GM18861 (cell line): Measurements from ENCODE around the gene MINDY1.

Experiments
- ATAC-seq: cut with Tn5 transposase; IDR thresholded peaks from one replicate; pipeline ENCODE4 v1.9.1; 2021; ENCODE audit not compliant: unreplicated experiment

The MINDY1 gene

DNA sequence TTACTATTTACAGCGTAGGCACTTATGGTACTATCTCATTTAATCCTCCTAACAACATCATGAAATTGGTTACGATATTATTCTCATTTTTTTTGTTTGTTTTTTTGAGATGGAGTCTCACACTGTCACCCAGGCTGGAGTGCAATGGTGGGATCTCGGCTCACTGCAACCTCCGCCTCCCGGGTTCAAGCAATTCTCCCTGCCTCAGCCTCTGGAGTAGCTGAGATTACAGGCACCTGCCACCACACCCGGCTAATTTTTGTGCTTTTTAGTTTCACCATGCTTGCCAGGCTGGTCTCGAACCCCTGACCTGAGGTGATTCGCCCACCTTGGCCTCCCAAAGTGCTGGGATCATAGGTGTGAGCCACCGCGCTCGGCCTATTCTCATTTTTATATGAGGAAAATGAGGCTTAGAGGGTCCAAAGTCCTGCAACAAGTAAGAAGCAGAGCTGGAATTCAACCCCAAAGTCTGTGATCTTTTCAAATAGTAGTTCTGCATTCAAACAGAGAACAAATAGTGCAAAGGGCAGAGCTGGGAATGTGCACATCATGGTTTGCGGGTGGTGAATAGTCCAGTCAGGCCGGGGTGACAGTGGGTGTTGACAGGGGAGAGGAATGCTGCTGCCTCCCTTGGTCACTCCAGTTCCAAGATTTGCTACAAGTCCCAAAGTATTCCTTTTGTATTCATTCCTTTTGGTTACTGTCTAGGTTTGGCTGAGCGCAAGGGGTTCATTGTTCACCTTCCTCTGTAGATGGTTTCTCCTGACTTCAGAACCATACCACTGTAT is 6.2 kb upstream of the MINDY1 start:
- no peak for ATAC-seq

DNA sequence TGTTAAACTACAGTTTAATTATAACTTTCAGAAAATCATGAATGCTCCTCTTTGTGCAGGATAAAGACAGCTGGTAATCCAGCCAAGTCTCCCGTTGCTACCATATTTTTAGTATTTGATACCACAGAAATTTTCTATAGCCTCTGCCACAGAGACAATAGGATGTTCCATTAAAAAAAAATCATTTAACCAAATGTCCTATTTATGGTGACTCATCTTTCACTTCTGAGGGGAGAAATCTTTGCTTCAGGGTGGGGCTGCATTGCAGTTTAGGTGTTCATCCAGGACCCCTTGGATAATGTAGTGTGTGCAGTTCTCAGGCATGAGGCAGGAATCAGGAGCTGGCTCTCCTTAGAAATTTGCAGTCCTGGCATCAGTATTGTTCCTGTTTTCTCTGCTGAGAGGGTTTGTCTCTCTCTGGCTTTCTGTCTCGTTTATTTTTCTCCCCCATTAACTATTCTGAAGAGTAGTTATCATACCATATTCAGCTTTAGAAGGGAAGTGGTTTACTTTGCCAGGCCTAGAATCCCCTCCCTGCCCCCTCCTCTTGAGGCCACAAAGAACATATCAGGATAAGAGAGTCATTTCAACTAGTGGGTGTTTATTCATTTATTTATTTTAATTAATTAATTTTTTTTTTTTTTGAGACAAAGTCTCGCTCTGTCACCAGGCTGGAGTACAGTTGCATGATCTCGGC is 4.6 kb upstream of the MINDY1 start:
- no peak for ATAC-seq

- no peak for ATAC-seq
These were observed 3.6 kb upstream of the MINDY1 start for GRCh38 chr1:151010346-151010726.

DNA sequence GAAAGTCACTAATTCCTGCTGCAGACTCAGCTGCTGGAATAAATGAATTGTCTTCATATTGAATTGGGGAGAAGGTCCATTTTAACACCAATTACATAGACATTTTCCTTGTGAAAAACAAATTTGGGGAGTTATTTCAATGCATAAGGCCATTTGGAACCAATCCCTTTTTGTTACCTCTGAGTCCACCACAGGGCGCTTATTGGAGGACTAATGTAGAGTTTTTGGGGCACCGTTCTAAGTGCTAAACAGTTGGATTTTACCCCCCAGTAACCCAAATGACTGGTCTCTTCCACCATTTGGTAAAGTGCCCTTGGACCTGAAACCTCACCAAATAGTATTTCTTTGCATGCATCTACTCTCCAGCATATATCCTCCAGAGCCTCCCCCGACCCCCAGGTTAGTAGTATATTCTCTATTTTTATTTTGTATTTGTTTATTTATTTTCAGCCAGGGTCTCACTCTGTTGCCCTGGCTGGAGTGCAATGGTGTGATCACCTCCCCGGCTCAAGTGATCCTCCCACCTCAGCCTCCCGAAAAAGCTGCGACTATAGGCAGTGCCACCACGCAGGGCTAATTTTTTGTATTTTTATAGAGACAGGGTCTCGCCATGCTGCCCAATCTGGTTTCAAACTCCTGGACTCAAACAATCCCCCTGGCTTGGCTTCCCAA is 3.1 kb upstream of the MINDY1 start:
- no peak for ATAC-seq

- no peak for ATAC-seq
These were observed 2.5 kb upstream of the MINDY1 start for GRCh38 chr1:151009206-151009587.

DNA sequence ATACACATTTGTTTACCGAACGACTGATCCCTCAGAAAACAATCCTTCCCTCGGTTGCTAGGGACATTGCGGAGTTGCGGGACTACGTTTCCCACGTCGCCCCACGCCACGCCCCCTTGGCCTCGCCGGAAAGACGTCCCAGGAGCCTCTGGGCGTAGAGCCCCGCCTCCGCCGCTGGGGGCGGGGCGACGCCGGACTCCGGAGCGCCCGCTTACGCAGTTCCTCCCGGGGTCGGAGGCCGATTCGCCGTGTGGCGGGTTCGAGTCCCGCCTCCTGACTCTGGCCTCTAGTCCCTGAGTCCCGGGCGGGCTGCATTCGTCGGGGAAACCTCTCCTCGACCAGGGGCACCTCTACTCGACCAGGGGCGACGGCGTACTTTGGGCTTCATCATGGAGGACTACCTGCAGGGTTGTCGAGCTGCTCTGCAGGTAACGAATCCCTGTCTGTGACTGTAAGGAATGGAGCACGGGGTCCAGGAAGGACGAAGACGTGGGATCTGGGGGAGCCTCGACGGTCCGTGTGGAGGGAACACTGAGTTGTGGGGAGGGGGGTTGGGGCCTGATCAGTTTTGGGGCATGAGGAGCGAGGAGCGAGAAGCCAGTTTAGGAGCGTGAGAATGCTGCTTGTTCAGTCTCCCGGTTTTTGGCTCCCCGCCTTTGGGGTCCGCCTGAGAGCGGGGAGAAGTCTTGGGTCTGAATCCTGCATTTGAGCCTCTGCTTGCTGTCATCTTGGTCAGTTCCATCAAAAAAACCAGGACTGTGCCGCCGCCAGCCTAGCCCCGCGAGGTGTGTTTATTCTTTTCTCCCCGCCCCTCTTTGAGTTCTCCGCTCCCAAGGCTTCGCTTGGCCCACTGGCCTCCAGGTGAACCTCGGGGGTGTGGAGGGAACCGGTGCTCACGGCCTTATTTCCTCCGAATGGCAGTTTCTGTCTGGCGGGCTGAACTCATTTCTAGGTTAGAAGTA is 1.8 kb upstream of the MINDY1 start, which contains the start of gene PRUNE1:
Gene PRUNE1 (plus strand): TSS at position 206 of the 962 bp plus-strand sequence. CDS start 184 bp downstream, at position 390.
- ATAC-seq, result peak; percentile 59

- ATAC-seq, result no peak
These were observed 1.1 kb upstream of the MINDY1 start for GRCh38 chr1:151007853-151008243.

GRCh38 chr1:151005729-151006319 is 878 bp downstream of the MINDY1 start:
- ATAC-seq, result no peak

DNA sequence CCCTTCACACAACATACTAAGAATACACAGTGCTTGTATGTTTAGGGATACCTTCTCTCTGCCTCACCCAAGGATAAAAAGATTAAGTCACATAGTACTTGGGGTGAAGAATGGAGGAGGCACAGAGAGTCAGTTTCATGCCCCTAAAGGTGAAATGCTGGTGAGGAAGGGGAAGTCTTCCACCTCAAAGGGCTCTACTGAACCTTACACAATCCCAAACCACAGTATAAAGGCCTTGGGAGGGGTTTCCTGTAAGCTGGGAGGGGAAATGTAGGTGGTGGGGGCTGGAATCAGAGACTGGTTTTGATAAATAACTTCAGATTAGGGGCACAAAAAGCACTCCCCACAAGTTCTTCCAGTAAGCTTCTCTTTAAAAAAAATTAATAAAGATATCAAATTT is 3.5 kb downstream of the MINDY1 start:
- ATAC-seq, result no peak

DNA sequence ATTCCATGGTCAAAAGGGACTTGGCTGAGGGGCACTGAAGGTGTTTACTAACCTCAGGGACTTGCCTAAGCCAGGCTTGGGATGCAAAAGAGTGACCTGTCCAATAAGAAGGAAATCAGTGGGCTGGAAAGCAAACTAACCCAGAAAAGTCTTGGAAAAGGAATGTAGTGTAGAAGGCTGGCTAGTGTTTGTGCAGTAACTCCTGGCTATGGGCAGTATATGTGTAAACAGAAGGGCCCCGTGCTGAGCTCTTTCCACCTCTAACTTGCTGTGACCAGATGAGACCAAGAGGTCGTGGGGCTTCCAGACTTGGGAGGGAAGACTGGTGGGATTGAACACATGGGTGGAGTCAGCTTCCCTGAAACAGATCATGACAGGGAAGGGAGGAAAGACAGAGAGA is 4.1 kb downstream of the MINDY1 start:
- ATAC-seq, result no peak

DNA sequence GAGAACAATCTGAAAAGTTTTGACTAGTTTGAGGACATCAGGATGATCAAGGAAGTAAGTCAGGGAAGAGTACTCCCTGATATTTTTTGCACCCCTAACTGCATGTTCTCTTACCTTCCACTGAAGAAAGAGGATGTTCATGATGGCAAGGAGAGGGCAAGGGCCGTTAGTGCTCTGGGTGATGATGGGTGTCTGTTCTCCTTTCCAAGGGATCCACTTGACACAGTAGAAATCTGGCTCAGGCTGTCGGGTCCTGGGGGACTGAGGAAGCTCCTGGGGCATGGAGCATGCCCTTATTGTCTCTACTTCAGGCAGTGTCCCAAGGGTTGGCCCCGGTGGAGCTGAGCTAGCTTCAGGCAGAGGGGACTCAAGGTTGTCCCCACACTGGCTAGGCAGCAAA is 4.7 kb downstream of the MINDY1 start:
- ATAC-seq, result no peak

DNA sequence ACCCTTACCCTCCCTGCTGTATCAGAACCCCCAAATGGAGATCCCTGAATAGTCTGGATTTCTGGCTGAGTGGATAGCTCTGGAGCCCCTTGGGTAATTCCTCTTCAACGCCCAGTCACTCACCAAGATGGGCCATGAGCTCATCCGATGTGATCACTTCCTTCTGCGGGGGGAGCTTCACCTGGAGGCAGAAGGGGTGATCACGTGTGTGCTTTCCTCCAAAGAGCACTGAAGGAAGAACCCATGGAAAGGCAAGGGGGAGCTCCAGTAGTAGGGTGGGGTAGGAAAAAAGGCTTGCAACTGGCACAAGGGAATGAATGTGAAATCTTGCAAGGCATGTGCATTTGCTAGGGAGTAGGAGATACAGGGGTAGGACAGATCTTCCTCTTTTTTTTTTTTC is 5.1 kb downstream of the MINDY1 start:
- ATAC-seq, result no peak

DNA sequence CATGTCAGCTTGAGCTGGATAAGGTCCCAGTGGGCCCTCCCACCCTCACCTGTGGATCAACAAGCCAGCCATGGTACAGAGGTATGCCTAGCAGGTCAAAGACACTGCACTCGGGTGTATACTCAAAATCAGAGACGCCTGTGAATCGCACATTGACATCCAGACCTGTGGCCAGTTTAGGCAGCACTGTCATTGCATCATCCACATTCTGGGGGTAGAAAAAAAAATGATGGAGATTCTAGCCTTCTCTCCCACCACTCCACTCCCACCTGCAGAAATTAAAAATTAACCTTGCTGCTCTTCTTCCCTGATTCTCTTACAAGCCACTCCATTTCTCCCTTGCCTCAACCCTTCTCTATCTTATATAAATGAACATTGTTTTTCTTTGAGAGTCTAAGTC is 6.3 kb downstream of the MINDY1 start:
- ATAC-seq, result no peak

DNA sequence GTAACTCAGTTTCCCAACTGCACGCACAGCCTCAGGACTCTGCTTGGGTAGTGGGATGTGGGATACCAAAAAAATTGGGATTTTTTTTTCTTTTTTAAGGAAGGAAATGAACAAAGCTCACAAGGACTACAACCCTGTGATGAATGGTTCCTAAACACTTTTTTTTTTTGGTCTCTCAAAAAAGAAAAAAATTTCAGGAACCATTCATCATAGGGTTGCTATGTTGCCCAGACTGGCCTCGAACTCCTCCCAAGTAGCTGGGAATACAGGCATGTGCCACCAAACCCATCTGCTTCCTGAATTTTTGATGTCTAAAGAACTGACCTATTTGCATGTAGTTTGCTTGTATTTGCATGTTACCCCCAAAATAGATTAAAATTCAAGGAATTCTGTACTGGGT is 6.8 kb downstream of the MINDY1 start:
- no peak for ATAC-seq

- no peak for ATAC-seq
These were observed 7.5 kb downstream of the MINDY1 start for GRCh38 chr1:150999051-150999674.

DNA sequence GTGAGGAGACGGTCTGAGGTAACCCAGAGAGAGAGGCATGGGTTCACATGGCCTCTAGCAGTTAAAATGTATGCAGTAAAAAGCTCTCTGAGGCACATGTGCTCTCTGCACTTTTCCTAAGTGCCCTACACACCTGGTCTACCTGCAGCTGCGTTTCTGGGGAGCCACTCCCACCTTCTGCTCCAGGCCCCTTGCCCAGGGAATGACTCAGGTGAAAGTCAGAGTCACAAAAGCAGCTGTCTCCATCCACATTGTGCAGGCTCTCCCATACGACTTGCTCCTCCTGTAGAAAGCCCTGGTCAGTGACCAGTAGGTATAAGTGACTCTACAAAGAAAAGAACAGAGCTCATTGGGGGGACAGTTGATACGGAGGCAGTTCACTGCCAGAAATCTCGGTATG is 8.8 kb downstream of the MINDY1 start:
- ATAC-seq, result no peak

DNA sequence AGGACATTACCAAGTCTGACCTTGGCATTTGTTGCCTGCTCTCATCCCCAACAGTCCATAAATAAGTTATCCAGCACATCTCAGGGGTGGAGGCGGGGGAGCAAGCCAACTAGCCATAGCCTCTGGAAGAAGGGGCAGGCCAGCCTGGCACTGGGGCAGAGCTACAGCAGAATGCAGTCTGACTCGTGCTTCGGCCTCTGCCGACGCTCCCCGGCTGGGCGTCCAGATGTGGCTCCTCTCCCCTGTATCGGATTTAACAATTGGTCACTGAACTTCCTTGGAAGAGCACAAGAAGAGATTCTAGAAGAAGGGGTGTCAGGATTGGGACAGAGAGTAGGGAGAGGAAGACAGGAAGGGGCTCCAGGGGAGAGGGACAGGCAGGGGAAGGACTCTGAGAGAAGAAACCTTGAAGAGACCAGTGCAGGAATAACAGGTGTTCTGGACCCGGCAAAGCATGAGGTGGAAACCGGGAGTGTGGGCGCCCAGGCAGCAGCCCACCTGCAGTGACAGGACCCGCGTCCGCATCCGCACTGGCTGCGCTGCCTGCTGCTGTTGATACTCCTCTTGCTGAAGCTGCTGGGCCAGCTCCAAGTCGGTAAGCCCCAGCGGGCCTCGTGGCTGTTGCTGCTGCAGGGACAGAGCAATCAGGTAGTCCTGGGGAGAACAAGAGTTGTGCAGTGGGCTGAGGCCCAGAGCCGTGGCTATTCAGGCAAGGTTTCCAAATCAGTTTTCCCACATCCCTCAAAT is 9.4 kb downstream of the MINDY1 start:
- ATAC-seq, result no peak

DNA sequence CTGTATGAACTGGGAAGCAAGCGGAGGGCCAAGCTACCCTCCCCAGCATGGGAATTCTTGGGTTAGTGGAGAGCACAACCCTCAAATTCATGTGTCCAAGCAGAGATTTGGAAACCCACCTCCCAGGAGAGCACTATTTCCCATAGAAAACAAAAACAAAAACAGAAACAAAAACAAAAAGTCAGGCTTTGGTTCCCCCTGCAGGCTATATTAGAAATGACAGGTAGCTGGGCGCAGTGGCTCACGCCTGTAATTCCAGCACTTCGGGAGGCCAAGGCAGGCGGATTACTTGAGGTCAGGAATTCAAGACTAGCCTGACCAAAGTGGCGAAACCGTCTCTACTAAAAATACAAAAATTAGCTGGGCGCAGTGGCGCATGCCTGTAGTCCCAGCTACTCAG is 10.8 kb downstream of the MINDY1 start:
- ATAC-seq, result no peak

DNA sequence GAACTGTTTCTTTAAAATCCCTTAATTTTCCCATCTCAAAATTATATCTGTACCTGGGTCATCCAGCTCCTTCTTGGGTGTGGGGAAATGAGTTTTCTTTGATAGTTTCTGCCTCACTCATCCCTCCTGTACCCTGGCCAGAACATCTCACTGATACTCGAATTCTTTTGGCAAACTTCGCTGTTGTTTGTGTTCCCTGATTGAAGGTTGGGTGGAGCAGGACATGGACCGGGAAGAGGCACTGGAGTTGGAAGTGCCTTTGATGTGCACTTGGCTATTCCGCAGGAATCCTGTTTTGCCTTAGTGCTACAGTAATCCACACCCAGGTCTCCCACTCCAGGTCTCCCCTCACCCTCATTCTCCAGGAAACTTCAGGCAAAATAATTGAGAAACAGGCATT is 11.2 kb downstream of the MINDY1 start:
- ATAC-seq, result no peak
